HEK293 (cell line): ENCODE data around the gene CIDEB.
A peak's percentile ranks its signal among the peaks of the same experiment; 100 is the strongest.

Source experiments
- CTCF ChIA-PET: fragments of 350-600 bp; formaldehyde crosslinking; extraction: SDS; loops from one replicate; lab custom pipeline; 2021; ENCODE audit warnings: antibody characterized with exemption; lab: Yijun Ruan, JAX
- POLR2A ChIA-PET: fragments of 300-600 bp; formaldehyde crosslinking; extraction: SDS; loops from one replicate; lab custom pipeline; 2020; ENCODE audit warnings: antibody characterized with exemption, inconsistent platforms; lab: Yijun Ruan, JAX
- H3K27ac ChIP-seq: fragments of 200-500 bp; sonication (Bioruptor generic); 2 replicates; pipeline ENCODE4 v1.5.1; 2014; ENCODE audit warnings: low read depth, low read length, control low read depth, inconsistent platforms; ENCODE audit errors: extremely low read depth
- H3K36me3 ChIP-seq, 2 experiments: fragments of 200-500 bp in 1 of 2; sonication (Bioruptor generic) in 1 of 2; 1 replicate in 1 of 2; 2 replicates in 1 of 2; pipeline ENCODE4 v1.5.1; 2014 to 2017; ENCODE audit warnings: inconsistent platforms in 2 of 2, low read length in 2 of 2; ENCODE audit not compliant: control insufficient read depth in 2 of 2, insufficient read depth in 1 of 2
- H3K4me1 ChIP-seq: fragments of 200-500 bp; sonication (Bioruptor generic); 2 replicates; pipeline ENCODE4 v1.5.1; 2014; ENCODE audit warnings: mild to moderate bottlenecking, low read length, inconsistent platforms; ENCODE audit not compliant: control insufficient read depth, insufficient read depth
- H3K4me3 ChIP-seq: 2 replicates; pipeline ENCODE4 v1.5.1; 2011; ENCODE audit warnings: low read depth, mild to moderate bottlenecking, control low read depth, low read length, moderate library complexity
- H3K9me3 ChIP-seq: fragments of 200-500 bp; sonication (Bioruptor generic); 2 replicates; pipeline ENCODE4 v1.5.1; 2014; ENCODE audit warnings: low read depth, low read length, inconsistent platforms; ENCODE audit not compliant: control insufficient read depth, insufficient read depth
- KLF16 ChIP-seq: fragments of 450-650 bp; formaldehyde crosslinking; IDR thresholded peaks from 2 replicates; pipeline ENCODE4 v1.5.1; 2017; ENCODE audit warnings: missing biosample characterization, missing genetic modification characterization
- REPIN1 ChIP-seq: fragments of 450-650 bp; formaldehyde crosslinking; IDR thresholded peaks from 2 replicates; pipeline ENCODE4 v1.5.1; 2017; ENCODE audit warnings: missing biosample characterization, missing genetic modification characterization, low read depth
- ZBTB20 ChIP-seq: fragments of 450-650 bp; formaldehyde crosslinking; IDR thresholded peaks from 2 replicates; pipeline ENCODE4 v1.5.1; 2016; ENCODE audit warnings: missing biosample characterization, missing genetic modification characterization
- ZBTB21 ChIP-seq: fragments of 450-650 bp; formaldehyde crosslinking; IDR thresholded peaks from 2 replicates; pipeline ENCODE4 v1.5.1; 2017; ENCODE audit warnings: missing biosample characterization, missing genetic modification characterization
- ZNF146 ChIP-seq: fragments of 450-650 bp; formaldehyde crosslinking; IDR thresholded peaks from 2 replicates; pipeline ENCODE4 v1.5.1; 2016; ENCODE audit warnings: missing biosample characterization, missing genetic modification characterization
- ZNF16 ChIP-seq: fragments of 450-650 bp; formaldehyde crosslinking; IDR thresholded peaks from 2 replicates; pipeline ENCODE4 v1.5.1; 2016; ENCODE audit warnings: low read depth, missing biosample characterization, missing genetic modification characterization
- ZNF221 ChIP-seq: fragments of 450-650 bp; formaldehyde crosslinking; IDR thresholded peaks from 2 replicates; pipeline ENCODE4 v1.5.1; 2017; ENCODE audit warnings: missing biosample characterization, missing genetic modification characterization, borderline replicate concordance
- ZNF24 ChIP-seq: fragments of 450-650 bp; formaldehyde crosslinking; IDR thresholded peaks from 2 replicates; pipeline ENCODE4 v1.5.1; 2016; ENCODE audit warnings: missing biosample characterization, missing genetic modification characterization
- ZNF302 ChIP-seq: fragments of 450-650 bp; formaldehyde crosslinking; IDR thresholded peaks from 2 replicates; pipeline ENCODE4 v1.5.1; 2016; ENCODE audit warnings: missing biosample characterization, missing genetic modification characterization, low read depth
- ZNF426 ChIP-seq: fragments of 450-650 bp; formaldehyde crosslinking; IDR thresholded peaks from 2 replicates; pipeline ENCODE4 v1.5.1; 2017; ENCODE audit warnings: missing biosample characterization, missing genetic modification characterization, mild to moderate bottlenecking, inconsistent platforms, moderate library complexity
- ZNF501 ChIP-seq: fragments of 450-650 bp; formaldehyde crosslinking; IDR thresholded peaks from 2 replicates; pipeline ENCODE4 v1.5.1; 2016; ENCODE audit warnings: missing biosample characterization, missing genetic modification characterization
- ZNF561 ChIP-seq: fragments of 450-650 bp; IDR thresholded peaks from 2 replicates; pipeline ENCODE4 v1.5.1; 2018; ENCODE audit warnings: missing biosample characterization, missing genetic modification characterization, borderline replicate concordance
- ZNF621 ChIP-seq: fragments of 450-650 bp; formaldehyde crosslinking; IDR thresholded peaks from 2 replicates; pipeline ENCODE4 v1.5.1; 2017; ENCODE audit warnings: missing biosample characterization, missing genetic modification characterization
- ZNF658 ChIP-seq: fragments of 450-650 bp; formaldehyde crosslinking; IDR thresholded peaks from 2 replicates; pipeline ENCODE4; 2016; ENCODE audit warnings: missing biosample characterization, missing genetic modification characterization
- ZNF677 ChIP-seq: fragments of 450-650 bp; IDR thresholded peaks from 2 replicates; pipeline ENCODE4 v1.5.0; 2018; ENCODE audit warnings: missing biosample characterization, mild to moderate bottlenecking, missing genetic modification characterization, moderate library complexity
- ZNF701 ChIP-seq: fragments of 450-650 bp; formaldehyde crosslinking; IDR thresholded peaks from 2 replicates; pipeline ENCODE4 v1.5.1; 2016; ENCODE audit warnings: missing biosample characterization, missing genetic modification characterization
- ZNF768 ChIP-seq: fragments of 450-650 bp; formaldehyde crosslinking; IDR thresholded peaks from 2 replicates; pipeline ENCODE4 v1.5.1; 2018; ENCODE audit warnings: missing biosample characterization, mild to moderate bottlenecking, missing genetic modification characterization
- TF ChIP-seq, protein P1 (sequence below): fragments of 450-650 bp; formaldehyde crosslinking; conservative IDR thresholded peaks from 2 replicates; pipeline ENCODE4 v1.5.1; 2016; ENCODE audit warnings: low read depth, missing biosample characterization, missing genetic modification characterization
- TF ChIP-seq, protein P2 (sequence below): fragments of 450-650 bp; formaldehyde crosslinking; IDR thresholded peaks from 2 replicates; pipeline ENCODE4 v1.5.1; 2016; ENCODE audit warnings: missing biosample characterization, missing genetic modification characterization
- TF ChIP-seq, protein P3 (sequence below): fragments of 450-650 bp; formaldehyde crosslinking; IDR thresholded peaks from 2 replicates; pipeline ENCODE4 v1.5.1; 2016; ENCODE audit warnings: missing biosample characterization, missing genetic modification characterization
- TF ChIP-seq, protein P4 (sequence below): fragments of 450-650 bp; formaldehyde crosslinking; IDR thresholded peaks from 2 replicates; pipeline ENCODE4 v1.5.1; 2016; ENCODE audit warnings: missing biosample characterization, missing genetic modification characterization, borderline replicate concordance

The CIDEB gene

DNA sequence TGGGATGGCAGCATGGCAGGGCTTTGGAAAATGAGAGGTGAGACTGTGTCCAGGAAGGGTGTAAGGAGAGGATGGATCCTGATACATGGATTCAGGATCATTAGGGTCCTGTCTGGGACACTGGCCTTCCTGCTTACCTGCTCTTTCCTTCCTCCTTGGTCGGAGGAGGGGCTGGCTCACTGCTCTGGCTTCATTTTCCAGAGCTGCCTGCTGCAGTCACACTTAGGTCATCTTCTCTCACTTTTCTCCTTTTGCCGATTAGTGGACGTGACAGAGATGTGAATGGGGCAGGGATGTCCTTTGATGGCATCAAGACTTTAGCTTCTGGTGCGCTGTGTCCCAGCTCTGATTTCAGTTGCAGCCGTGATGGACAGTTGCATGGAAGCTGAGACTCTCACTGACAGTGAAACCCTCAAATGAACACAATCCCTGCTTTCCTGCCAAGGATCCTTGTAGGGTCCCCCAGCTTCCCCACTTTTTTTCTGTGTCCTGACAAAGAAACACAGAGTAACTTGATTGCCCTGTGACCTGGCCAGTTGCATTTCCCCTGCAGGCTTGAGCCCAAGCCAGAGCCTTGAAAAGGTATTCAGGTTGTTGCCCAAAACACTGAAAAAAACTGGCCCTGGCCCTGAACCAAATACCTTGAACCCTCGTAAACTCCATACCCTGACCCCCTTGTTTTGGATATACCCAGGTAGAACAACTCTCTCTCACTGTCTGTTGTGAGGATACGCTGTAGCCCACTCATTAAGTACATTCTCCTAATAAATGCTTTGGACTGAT, 756 bp upstream of the CIDEB start:
- Histone ChIP-seq H3K9me3 (no peaks in the 10 kb centered on the region), H3K36me3 (peaks cover 15 to 89% of the 10 kb centered on the region in 2 experiments), H3K27ac (no peak overlapping the region), H3K4me3 (no peak overlapping the region), H3K4me1 (no peaks in the 10 kb centered on the region)
- ChIA-PET CTCF (interaction anchor here (0.5 to 5.1 kb wide), 43 partner anchors 8 to 1364 kb away, joined by 3 to 70 read pairs (median 4); partner anchors contain the start of genes CBLN3, CHMP4A, DHRS1 and KHNYN), POLR2A (interaction anchor here (0.8 to 2.7 kb wide), 9 partner anchors 9 to 173 kb away, joined by 3 to 15 read pairs (median 4); partner anchors contain the start of genes DHRS1, NOP9, PSME1 and RABGGTA)
- TF ChIP-seq ZBTB20 (tag by site-specific recombination) (0 out of 2 replicates have a peak, but pooled peaks have one; percentile 6), ZNF426 (no peak)
- TF ChIP-seq, all 188 proteins: peak for 1

DNA sequence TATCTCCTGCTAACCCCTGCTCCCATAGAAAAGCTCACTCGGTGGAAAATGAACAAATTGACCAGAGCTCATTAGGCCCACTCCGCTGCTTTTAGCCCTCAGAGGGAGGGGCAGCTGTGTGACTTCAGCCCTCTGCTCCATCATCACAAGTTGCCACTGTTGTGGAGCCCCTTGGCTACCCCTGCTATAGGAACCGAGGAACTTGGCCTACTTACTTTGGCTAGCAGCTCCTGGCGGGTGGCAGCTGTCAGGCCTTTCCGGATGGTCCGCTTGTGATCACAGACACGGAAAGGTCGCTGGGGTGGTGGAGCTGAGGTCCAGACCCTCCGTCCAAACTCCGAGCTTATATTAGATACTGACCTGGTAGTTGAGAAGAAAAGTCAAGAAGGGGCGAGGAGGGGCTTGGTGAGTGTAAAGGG, 612 bp downstream of the CIDEB start:
- Histone ChIP-seq H3K27ac (no peak overlapping the region), H3K4me1 (no peaks in the 10 kb centered on the region), H3K9me3 (no peaks in the 10 kb centered on the region), H3K36me3 (peaks cover 20 to 92% of the 10 kb centered on the region in 2 experiments), H3K4me3 (no peak overlapping the region)
- POLR2A ChIA-PET, result interaction anchor here (0.8 to 2.2 kb wide), 8 partner anchors 8 to 192 kb away, joined by 3 to 10 read pairs (median 3); partner anchors contain the start of genes CBLN3, DCAF11, DHRS1 and KHNYN
- CTCF ChIA-PET, result interaction anchor here (0.6 to 5.1 kb wide), 19 partner anchors 8 to 253 kb away, joined by 3 to 70 read pairs (median 7); partner anchors contain the start of genes CBLN3, DHRS1, KHNYN and NOP9
- TF ChIP-seq, protein P1, sequence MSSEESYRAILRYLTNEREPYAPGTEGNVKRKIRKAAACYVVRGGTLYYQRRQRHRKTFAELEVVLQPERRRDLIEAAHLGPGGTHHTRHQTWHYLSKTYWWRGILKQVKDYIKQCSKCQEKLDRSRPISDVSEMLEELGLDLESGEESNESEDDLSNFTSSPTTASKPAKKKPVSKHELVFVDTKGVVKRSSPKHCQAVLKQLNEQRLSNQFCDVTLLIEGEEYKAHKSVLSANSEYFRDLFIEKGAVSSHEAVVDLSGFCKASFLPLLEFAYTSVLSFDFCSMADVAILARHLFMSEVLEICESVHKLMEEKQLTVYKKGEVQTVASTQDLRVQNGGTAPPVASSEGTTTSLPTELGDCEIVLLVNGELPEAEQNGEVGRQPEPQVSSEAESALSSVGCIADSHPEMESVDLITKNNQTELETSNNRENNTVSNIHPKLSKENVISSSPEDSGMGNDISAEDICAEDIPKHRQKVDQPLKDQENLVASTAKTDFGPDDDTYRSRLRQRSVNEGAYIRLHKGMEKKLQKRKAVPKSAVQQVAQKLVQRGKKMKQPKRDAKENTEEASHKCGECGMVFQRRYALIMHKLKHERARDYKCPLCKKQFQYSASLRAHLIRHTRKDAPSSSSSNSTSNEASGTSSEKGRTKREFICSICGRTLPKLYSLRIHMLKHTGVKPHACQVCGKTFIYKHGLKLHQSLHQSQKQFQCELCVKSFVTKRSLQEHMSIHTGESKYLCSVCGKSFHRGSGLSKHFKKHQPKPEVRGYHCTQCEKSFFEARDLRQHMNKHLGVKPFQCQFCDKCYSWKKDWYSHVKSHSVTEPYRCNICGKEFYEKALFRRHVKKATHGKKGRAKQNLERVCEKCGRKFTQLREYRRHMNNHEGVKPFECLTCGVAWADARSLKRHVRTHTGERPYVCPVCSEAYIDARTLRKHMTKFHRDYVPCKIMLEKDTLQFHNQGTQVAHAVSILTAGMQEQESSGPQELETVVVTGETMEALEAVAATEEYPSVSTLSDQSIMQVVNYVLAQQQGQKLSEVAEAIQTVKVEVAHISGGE (tag by site-specific recombination), result no peak
- no peak for TF ChIP-seq REPIN1 (tag by site-specific recombination)
- TF ChIP-seq ZNF146 (tag by site-specific recombination), result no peak
- TF ChIP-seq ZNF501 (tag by site-specific recombination), result no peak
- no peak for TF ChIP-seq ZNF621 (tag by site-specific recombination)
- no peak for TF ChIP-seq ZNF221 (tag by site-specific recombination)
- no peak for TF ChIP-seq ZNF658 (tag by site-specific recombination)
- TF ChIP-seq ZNF302 (tag by site-specific recombination), result no peak
- TF ChIP-seq, protein P2, sequence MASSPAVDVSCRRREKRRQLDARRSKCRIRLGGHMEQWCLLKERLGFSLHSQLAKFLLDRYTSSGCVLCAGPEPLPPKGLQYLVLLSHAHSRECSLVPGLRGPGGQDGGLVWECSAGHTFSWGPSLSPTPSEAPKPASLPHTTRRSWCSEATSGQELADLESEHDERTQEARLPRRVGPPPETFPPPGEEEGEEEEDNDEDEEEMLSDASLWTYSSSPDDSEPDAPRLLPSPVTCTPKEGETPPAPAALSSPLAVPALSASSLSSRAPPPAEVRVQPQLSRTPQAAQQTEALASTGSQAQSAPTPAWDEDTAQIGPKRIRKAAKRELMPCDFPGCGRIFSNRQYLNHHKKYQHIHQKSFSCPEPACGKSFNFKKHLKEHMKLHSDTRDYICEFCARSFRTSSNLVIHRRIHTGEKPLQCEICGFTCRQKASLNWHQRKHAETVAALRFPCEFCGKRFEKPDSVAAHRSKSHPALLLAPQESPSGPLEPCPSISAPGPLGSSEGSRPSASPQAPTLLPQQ (tag by site-specific recombination), result no peak
- TF ChIP-seq ZNF768, result no peak
- TF ChIP-seq, protein P3, sequence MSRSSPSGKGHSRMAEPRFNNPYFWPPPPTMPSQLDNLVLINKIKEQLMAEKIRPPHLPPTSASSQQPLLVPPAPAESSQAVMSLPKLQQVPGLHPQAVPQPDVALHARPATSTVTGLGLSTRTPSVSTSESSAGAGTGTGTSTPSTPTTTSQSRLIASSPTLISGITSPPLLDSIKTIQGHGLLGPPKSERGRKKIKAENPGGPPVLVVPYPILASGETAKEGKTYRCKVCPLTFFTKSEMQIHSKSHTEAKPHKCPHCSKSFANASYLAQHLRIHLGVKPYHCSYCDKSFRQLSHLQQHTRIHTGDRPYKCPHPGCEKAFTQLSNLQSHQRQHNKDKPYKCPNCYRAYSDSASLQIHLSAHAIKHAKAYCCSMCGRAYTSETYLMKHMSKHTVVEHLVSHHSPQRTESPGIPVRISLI, result no peak
- no peak for TF ChIP-seq ZNF561 (tag by site-specific recombination)
- TF ChIP-seq, protein P4, sequence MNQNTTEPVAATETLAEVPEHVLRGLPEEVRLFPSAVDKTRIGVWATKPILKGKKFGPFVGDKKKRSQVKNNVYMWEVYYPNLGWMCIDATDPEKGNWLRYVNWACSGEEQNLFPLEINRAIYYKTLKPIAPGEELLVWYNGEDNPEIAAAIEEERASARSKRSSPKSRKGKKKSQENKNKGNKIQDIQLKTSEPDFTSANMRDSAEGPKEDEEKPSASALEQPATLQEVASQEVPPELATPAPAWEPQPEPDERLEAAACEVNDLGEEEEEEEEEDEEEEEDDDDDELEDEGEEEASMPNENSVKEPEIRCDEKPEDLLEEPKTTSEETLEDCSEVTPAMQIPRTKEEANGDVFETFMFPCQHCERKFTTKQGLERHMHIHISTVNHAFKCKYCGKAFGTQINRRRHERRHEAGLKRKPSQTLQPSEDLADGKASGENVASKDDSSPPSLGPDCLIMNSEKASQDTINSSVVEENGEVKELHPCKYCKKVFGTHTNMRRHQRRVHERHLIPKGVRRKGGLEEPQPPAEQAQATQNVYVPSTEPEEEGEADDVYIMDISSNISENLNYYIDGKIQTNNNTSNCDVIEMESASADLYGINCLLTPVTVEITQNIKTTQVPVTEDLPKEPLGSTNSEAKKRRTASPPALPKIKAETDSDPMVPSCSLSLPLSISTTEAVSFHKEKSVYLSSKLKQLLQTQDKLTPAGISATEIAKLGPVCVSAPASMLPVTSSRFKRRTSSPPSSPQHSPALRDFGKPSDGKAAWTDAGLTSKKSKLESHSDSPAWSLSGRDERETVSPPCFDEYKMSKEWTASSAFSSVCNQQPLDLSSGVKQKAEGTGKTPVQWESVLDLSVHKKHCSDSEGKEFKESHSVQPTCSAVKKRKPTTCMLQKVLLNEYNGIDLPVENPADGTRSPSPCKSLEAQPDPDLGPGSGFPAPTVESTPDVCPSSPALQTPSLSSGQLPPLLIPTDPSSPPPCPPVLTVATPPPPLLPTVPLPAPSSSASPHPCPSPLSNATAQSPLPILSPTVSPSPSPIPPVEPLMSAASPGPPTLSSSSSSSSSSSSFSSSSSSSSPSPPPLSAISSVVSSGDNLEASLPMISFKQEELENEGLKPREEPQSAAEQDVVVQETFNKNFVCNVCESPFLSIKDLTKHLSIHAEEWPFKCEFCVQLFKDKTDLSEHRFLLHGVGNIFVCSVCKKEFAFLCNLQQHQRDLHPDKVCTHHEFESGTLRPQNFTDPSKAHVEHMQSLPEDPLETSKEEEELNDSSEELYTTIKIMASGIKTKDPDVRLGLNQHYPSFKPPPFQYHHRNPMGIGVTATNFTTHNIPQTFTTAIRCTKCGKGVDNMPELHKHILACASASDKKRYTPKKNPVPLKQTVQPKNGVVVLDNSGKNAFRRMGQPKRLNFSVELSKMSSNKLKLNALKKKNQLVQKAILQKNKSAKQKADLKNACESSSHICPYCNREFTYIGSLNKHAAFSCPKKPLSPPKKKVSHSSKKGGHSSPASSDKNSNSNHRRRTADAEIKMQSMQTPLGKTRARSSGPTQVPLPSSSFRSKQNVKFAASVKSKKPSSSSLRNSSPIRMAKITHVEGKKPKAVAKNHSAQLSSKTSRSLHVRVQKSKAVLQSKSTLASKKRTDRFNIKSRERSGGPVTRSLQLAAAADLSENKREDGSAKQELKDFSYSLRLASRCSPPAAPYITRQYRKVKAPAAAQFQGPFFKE (tag by site-specific recombination), result no peak
- no peak for TF ChIP-seq ZNF24 (tag by site-specific recombination)
- no peak for TF ChIP-seq ZNF677 (tag by site-specific recombination)
- no peak for TF ChIP-seq KLF16 (tag by site-specific recombination)
- no peak for TF ChIP-seq ZNF16 (tag by site-specific recombination)
- no peak for TF ChIP-seq ZNF701 (tag by site-specific recombination)
- TF ChIP-seq ZBTB21 (tag by site-specific recombination), result no peak
